ENCODE data around the gene LOXHD1.
A peak's percentile ranks its signal among the peaks of the same experiment; 100 is the strongest.

Gene LOXHD1

DNA sequence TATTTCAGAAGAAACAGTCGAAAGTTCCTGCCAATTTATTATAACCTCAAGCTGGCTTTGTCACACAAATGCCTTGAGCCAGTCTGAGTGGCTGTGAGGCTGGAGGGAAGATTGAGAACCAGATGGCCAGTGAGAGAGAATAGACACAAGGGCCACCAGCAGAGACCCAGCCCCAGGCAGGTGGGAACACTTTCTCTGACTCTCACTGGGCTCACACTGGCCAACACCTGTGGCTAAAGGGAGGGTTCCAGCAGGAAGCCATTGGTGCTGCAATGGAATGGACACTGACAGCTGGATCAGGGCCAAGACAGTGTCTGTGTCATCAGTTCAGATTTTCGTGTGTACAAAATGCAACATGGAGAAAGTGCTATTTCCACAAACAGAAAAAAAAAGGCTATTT is 29.9 kb downstream of the LOXHD1 start:
- DNase-seq, result no peak

DNA sequence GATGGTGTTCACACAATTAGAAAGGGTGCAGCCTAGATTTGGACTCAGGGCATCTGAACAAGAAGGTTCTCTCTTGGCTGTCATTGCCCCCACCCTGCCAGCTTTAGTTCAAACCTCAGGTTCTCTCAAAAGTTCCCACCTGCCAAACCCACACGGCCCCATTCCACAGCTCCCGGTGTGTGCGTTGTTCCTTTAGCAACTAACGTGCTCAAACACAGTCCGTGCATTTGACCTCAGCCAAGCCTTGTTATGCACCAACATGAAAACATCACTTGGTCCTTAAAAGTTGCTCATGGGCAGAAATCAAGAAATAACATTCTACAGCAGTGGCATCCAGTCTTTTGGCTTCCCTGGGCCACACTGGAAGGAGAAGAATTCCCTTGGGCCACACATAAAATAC is 32.0 kb downstream of the LOXHD1 start:
- no peak for DNase-seq

DNA sequence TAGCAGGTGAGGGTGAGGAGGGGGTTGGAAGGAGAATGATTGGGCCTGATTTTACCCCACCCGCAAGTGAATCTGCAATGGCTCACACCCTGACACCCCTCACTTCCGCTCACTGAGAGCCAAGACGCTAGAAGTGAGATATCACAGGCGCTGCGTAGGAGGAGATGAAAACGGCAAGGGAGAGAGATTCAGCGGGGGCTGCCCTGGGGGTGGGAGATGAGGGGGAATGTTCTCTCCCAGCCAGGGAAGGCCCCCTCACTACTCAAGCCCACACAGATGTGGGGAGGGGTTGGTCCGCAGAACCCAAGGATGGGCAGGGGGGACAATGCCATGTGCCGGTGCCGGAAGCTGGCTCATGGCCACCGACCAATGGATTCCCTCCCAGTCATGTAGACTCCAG is 32.9 kb downstream of the LOXHD1 start:
- DNase-seq, result peak; percentile 4 to 10

DNA sequence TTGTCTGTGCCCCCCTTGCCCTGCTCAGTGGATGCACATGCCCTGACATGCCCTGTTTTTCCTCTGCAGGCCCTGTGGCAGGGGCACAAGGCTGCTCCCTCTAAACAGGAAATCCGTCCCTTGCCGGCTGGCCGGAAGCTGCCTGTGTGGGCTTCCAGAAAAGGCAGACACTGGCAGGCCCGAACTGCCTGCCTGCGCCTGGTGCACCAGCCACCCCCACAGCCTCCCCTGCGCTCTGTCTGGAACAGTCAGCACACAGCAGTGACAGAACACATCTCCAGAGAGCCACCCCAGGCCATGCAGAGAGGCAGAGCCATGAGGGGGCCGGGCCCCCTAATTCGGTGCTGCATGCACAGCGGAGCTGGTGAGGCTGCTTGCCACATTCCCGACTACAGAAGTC is 33.5 kb downstream of the LOXHD1 start:
- no peak for DNase-seq

DNA sequence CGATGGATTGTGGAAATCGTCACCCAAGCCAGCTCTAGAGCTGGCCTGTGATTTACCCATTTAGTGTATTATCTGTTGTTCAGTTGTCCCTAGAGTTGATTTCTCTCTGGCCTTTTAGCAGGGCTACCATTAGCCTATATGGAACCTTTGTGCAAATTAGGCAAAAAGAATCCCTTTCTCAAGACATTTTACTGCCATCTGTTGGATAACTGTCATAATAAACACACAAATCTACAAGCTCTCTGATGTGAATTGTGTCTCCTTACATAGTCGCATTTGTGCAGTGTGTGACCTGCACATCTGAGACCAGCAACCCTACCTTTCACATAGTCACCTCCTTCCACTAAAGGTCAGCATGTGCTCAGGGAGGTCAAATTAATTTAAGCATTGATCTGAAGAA is 34.0 kb downstream of the LOXHD1 start:
- DNase-seq, result no peak

DNA sequence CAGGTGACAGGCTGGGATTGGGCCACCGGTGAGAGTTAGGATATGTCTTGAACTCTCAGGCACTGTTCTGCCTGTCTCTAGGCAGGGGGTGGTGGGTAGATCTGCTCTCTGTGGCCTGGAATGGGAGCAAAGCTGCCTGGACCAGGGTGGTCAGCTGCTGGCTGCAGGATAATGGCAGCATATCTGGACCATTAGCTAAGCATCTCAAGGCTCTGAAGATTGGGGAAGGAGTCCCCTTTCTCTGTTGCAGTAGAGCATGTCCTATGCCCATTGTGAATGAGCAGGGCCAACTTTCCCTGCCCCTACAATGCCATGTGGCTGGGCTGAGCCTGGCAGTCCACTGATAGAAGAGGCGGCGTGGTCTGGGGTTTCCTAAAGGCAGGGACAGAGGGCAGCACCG is 34.6 kb downstream of the LOXHD1 start:
- DNase-seq, result no peak

DNA sequence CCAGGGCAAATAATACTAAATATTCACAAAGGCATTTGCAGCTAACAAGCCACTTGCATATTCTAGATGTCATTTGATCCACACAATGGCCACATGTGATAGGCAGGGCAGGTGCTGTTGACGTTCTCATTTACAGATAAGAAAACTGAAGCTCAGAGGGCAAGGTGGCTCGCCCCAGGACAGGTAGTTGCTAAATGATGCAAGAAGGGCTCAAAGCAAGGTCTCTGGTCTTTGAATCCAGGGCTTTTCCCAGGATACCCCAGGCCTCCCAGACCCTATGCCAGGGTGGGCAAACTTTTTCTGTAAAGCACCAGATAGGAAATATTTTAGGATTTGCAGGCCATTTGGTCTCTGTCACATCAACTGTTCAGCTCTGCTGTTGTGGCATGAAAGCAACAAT is 35.1 kb downstream of the LOXHD1 start:
- no peak for DNase-seq

DNA sequence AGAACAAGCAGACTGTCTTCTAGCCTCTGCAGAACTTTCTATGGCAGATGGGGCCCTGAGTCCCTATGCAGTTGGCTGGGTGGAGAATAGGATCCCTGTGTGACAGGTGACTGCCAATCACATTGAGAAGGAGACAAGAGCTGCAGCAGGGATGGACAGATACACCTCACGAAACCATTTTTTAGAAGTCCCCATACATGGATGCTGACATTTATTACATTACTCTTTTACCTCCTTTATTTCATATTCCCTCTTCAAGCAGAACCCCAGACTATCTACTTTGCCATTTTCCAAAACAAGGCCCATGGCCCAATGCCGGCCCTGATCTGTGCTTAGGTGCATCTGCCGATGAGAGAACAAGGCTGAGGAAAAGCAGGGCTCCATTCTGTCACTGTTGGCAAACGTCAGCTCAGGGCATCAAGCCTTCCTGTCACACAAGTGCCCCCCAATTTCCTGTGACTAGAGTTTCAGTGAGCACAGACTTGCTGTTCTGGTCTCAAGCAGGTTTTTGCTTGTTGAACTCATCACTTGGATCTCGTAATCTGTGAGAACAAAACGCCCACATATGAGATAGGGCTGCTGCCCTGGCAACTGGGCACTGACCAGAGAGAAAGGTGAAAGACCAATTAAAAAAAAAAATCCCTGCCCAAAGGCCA is 35.8 kb downstream of the LOXHD1 start:
- no peak for DNase-seq

DNA sequence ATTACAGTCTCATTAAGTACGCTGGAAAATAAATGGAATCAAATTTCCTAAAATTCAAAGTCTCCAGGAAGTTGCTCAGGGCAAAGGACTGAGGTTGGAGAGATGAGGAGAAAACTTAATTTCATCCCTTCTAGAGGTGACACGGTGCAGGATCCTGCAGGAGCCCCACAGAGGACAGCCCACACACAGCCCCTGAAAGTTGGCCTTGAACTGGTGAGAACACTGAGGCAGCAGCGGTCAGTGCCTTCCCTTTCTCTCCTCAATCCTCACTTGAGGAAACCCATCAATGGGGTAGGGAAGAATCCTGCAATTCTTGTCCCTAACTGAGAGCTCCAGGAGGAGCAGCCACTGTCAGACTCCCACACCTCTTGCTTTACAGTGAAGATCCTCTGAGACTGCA is 37.5 kb downstream of the LOXHD1 start:
- no peak for DNase-seq

DNA sequence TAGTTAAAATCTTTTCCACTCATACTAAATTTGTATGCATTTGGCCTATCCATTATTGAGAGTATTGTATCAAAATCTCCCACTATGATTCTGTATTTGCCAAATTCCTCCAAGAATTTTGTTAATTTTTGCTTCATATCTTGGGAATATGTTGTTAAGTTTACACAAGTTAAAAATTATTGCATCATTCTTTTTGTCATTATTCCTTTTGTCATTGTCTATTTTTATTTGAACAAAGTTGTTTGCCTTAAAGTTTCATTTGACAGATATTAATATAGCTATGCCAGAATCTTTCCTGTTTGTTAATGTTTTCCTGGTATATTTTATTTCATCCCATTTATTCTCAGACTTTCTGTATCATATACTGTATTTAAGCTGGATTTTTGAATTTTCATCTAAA is 41.3 kb downstream of the LOXHD1 start:
- DNase-seq, result no peak

DNA sequence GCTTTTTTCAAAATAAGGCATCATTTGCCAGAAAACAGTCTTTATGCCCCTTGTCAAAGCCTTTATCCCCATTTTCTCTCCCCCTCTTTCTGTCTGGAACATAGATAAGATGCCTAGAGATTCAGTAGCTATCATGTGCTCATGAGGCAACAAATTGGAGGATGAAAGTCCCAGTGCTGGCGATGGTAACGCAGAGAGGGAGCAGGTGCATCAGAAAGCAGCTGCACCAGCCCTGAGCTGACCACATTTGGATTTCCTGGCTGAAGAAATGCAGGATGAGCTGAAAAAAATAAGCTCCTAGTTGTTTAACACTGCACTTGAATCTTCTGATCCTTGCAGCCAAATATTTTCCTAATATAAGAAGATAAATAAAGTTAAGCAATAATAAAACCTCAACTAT is 48.0 kb downstream of the LOXHD1 start:
- DNase-seq, result no peak

DNA sequence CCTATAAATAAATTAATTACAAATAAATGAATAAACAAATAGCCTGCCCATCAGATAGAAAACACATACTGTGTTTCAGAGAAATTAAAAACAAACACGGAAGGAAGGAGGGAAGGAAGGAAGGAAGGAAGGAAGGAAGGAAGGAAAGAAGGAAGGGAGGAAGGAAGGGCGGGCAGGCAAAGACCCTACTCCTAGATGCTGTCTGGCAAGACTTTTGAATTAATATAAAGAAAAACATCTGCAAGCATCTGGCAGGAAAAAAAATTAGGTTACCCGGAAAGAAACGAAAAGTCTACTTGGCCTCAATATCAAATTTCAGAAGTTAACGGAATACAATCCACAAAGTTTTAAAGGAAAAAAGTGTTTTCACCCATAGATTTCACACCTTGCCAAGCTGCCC is 49.1 kb downstream of the LOXHD1 start:
- no peak for DNase-seq

DNA sequence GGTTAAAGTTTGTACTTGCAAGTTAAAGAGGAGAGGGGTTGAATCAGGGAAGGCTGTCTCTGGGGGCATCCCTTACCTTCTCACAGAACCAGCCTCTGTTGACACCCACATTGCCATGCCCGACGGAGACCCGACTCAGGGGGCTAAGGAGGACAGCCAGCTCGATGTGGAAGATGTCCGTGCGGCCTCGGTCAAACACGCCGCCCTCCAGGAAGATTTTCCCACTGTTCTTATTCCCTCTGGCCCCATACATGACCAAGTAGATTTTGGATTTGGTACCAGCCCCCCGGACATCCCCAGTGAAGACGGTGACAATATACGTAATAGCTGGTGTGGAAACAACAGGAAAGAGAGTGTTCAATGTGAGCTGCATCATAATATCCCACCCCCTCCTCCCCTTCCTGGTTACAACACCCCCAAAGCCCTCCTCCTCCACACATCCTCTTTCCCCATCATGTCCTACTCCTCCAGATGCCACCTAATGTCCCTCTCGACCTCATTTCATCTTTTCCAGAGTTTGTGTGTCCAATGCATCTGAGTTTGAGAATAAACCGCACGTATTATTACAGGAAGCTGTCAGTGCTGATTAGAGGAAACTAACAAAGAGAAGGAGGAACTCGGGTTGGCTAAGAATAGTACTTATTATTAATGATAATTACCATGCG is 55.7 kb downstream of the LOXHD1 start:
- no peak for DNase-seq

DNA sequence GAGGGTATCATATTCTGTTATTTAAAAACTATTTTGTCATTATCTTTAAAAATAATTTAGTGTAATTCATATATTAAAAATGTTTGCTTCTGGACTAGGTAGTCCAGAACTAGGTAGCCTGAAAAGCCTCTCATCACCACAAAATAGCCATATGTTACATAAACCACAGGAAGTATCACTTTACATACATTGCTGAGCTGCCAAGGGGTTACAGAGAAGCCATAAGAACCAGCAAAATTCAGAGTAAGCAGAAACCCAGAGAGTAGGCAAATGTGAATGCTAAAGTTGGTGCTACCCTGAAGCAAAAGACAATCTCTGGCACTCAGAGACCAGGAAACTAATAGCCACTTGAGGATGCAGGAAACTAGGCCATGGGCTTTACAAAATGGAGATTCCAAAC is 60.9 kb downstream of the LOXHD1 start:
- DNase-seq, result no peak

DNA sequence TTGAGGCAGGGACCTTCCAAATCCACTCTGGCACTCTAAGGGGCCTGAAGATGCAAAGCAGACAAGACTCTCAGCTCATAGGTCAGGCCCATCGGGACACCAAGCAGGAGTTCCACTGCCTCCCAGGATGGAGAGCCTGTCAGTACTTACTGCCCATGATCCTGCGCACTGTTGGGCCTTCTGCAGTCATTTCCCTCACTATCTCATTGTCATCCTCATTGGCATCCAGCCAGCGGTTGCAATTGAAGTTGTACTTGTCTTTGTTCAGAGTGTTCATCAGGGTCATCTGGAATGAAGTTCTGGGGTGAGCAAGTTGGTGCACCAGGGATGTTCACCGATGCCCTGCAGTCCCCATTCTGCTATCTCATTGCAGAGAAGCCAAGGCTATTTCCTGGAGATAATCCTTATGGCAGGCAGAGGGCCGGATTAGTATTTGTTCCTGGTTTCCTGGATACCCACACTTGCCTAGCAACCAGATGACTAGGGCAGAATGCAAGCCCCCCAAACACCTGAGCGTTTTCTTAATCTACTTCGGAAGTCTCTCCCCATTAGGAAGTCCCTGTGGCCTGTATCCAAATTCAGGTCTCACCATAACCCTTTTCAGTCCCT is 65.1 kb downstream of the LOXHD1 start:
- no peak for DNase-seq

DNA sequence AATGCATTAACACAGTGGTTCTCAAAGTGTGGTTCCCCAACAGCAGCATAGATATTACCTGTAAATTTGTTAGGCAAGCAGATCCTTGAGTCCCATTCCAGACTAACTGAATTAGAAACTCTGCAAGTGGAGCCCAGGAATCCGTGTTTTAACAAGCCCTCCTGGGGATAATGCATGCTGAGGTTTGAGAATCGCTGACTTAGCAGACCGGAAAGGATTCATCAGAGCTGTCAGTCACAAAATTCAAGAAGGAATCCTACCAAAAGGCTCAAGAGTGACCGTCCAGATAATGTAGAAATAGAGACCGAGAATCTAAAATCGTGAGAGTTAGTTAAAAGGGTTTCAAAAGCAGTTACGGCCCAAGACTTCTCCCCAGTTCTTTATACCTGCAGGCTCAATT is 66.9 kb downstream of the LOXHD1 start:
- DNase-seq, result no peak

DNA sequence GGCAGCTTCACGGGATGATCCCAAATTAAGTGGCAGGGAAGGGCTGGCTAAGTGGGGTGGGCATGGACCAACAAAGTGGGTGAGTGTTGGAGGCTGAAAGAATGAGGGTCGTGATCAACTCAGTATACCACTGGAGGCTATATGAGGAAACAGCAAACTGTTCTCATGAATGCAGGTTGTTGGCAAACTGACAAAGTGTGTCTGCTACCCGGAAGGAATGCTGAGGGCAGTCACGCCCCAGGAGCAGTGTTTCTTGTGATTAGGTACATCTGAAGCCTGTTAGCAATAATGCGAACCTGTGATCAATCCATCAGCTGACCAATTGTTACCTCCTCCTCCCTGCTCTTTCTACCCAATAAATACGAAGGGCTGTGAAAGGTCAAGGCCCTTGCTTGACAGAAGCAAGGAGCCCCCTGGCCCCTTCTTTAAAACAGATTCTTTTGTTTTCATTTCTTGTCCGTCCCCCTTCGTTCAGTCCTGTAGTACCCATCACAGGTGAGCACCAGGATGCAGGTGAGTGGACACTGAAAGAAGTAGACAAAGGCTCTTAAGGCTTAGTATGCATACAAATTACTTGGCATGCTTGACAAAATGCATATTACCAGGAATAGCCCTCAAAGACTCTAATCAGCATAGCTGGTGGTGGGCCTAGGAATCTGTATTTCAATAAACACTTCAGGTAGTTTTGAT is 67.9 kb downstream of the LOXHD1 start:
- no peak for DNase-seq

DNA sequence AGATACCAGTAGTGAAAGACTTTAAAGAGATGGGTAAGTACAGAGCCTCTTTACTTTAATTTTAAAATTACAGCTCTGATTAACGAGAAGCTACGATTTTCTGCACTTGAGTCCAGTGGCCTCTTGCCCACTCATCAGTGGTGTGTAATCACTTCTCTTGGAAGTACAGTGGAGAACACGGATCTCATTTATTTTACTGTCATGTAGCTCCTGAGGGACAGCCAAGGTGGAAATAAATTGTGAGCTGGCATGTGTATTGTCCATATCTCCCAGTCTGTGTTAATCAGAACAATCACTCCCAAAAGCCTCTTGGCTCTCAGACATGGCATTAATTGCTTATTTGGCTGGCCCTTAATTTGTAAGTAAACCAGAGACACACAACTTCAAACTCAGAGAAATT is 69.4 kb downstream of the LOXHD1 start:
- DNase-seq, result no peak

DNA sequence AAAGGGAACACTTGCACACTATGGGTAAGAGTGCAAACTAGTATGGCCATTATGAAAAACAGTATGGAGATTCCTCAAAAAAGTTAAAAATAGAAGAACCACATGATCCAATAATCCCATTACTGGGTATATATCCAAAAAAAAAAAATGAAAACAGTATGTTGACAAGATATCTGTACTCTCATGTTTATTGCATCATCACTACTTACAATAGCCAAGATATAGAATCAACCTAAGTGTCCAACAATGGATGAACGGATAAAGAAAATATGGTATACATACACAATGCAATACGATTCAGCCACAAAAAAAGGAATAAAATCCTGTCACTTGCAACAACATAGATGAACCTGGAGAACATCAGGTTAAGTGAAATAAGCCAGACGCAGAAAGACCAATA is 73.3 kb downstream of the LOXHD1 start:
- no peak for DNase-seq

DNA sequence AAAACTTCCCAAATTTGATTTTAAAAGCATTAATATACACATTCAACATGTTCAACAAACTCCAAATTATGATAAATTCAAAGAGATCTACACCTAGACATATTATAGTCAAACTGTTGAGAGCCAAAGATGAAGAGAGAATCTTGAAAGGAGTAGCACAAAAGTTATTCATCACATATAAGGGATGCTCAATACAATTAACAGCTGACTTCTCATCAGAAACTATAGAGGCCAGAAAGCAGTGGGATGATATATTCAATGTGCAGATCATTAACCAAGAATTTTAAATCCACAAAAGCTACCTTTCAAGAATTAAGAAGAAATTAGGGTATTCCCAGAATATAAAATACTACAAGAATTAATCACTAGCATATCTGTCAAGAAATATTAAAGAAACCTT is 75.4 kb downstream of the LOXHD1 start:
- DNase-seq, result no peak

DNA sequence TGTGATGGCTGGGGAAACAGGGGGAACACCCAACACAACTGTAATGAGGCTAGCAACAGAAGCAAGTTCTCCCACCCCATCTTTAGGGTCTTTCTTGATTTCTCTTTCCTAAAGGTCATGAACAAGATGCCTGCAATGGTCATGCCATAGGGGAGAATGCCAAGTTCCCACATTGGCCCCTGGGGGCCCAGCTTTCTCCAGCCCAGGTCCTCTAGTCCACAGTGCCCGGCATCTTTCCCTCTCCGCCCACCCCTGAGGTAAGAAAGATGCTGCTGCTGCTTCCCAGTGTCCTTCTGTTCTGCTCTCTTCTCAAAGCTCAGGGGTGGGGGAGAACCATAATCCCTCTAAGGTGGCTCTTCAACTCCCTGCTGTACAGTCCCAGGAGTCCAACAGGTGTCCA is 78.0 kb downstream of the LOXHD1 start:
- DNase-seq, result no peak

DNA sequence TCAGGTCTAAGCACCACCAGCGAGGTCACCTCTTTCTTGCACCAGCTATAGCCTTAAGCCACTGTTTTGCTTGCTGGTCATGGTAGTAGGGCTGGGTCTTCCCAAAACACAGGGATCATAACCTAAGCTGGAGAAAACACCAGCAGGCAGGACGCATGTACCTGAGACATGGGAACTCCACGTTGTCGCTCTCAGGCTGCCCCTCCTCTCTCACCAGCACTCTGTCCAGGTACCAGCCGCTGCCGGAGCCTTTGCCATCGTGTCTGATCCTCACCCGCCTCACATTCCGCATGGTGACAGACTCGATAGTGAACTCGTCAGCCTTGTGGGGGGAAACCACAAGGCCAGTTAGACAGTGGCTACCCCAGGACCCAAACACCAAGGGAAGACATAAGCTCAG is 79.5 kb downstream of the LOXHD1 start:
- DNase-seq, result no peak

DNA sequence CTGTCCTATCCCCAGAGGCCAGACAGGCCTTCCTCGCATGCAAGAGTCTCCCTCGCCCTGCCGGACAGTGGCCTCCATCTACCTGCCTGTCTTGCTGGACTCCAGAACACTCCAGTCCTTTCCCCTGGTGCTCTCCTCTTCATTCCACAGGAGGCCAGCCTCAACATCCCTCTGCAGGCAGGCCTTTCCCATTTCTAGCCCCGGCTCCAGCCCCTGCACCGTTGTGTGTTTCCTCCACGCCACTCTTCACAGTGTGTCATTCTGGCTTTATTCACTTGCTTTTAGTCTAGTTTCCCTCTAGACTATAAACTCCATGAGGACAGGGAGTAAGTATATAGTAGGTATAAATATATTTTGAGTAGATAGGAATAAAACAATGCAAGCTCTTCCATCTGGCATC is 81.2 kb downstream of the LOXHD1 start:
- DNase-seq, result no peak

DNA sequence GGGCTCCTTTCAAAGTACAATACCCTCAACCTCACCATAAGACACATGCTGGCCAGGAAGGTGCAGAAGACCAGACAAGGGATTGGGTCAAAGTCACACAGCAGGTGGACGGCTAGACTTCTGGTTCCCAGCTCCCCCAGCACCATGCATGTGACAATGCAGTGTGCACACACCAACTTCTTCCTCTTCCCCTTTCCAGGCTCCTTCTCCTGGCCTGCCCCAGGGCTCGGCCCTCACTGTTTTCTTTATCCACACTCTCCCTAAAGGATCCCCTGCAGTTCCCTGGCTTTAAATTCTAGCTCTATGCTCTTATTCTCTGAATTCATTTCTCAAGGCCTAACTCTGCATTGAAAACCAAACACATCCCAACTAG is 82.3 kb downstream of the LOXHD1 start:
- no peak for DNase-seq
